Central memory CD4-positive, alpha-beta T cell (primary cell): ENCODE results near the gene SYT14.
"Not testable (repeated sequence)": the region's sequence is repeated elsewhere in the genome, so short reads cannot be mapped to it uniquely, and the experiment has no call there.

Experiments used
- DNase-seq: peaks from one replicate; pipeline ENCODE4 v3.0.0; 2022

SYT14 gene

DNA sequence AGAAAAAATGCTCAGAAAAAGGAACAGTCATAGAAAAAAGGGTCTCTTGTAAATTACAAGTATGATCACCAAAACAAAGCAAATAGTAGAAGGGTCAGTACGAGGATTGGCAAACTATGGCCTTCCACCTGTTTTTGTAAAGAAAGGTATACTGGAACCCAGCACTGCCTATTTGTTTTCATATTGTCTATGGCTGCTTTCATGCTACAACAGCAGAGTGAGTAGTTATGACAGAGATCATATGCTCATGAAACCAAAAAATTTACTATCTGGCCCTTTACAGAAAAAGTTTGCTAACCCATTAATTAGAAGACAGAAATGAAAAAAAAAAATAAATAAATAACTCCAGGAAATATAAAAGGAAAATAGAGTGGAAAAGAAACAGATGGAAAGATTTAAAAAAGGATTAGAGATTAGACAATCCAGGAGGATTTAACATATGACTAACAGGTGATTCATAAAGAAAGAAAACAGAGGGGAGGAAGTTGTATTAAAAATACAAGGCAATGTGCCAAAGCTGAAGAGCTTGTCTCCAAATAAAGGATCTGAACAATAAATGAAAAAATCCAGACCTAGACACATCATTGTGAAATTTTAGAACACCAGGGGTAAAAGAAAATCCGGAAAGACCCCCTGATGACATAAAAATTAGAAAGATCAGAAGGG lies 186.0 kb downstream of the SYT14 start:
- no peak for DNase-seq

DNA sequence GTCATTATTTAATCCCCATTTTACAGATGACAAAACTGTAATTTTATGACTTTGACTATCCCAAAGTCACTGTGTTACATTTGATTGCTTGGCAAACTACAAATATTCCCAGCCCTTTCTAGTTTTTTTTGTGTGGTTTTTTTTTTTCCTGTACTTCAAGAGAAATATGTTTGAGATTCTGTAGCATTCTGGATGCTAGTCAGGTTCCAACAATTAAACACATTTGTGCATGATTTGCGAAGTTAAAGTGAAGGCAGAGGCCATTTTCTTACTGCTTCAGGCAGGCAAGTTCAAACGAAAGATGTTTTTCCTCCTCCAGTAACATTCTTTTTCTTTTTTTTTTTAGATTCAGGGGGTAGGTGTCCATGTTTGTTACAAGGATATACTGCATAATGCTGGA lies 186.7 kb downstream of the SYT14 start:
- DNase-seq = no peak

DNA sequence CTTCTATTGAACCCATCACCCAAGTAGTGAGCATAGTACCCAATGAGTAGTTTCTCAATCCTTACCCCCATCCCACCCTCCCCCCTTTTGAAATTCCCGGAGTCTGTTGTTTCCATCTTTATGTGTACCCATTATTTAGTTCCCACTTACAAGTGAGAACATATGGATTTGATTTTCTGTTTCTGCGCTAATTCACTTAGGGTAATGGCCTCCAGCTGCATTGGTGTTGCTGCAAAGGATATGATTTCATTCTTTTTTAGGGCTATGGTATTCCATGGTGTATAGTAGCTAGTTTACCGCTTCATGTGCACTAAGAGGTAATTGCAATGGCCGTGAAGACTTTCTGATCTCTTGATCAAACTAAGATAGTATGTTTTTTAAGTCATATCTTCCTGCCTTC lies 187.1 kb downstream of the SYT14 start:
- no peak for DNase-seq

DNA sequence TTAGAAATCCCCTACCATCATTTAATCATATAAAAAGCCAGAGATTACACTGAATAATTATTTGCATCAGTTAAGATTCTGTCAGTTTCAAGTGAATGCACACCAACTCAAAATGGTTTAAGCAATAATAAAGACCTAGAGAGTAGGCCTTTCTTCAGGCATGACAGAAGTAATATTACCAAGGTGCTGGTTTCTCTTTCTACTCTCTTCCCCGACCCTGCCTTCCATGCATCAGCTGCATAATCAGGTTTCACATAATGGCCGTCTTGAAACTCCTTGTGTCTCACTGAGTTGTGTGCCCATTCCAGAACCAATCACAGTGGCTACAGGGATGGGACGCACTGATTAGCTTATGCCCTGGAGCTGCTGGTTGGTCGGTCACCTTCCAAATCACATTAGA lies 191.1 kb downstream of the SYT14 start:
- DNase-seq = no peak

GRCh38 chr1:210129759-210130158 lies 191.7 kb downstream of the SYT14 start:
- no peak for DNase-seq

DNA sequence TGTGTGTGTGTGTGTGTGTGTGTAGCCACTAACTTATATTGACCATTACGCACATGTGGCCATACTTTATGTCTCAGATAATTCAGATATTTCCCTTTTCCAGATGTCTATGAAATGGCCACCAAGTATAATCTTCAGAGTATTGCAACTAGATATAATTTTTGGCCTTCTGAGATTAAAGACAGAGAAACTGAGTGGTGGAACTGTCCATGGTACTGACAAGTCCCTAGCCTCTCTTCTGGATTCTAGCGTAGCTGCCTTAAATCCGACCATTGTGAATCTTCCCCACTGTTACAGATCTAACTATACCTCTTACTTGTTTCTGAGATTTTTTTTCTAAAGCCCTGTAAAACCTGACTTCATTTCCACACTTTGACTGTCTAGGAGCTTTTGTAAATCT lies 194.6 kb downstream of the SYT14 start:
- no peak for DNase-seq

GRCh38 chr1:210143465-210144062 lies 205.5 kb downstream of the SYT14 start:
- no peak for DNase-seq

GRCh38 chr1:210144736-210145135 lies 206.7 kb downstream of the SYT14 start:
- DNase-seq = no peak

DNA sequence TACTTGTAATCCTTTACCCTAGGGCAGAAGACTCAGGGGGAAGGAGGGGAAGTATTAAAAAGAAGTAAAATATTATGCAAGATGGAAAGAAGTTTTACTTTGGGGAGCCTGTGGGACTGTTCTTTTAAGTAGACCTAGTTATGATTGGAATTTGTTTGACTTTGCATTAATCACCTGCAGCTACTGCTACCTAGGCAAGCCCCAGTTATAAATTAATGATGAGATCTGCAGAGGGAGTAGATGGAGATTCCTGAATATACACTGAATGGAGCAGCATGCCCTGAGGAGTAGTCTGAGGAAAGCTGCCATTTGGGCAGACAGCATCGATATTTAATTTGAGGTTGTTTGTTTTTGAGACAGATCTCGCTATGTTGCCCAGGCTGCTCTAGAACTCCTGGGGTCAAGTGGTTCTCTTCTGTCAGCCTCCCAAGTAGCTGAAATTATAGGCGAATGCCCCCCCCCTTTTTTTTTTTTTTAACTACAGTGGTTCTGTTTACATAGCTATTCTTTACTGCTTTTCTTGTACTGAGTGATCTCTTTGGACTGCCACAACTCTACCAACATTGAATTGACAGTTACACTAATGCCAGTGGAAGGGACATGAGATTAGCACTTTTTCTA lies 213.1 kb downstream of the SYT14 start:
- DNase-seq = no peak

DNA sequence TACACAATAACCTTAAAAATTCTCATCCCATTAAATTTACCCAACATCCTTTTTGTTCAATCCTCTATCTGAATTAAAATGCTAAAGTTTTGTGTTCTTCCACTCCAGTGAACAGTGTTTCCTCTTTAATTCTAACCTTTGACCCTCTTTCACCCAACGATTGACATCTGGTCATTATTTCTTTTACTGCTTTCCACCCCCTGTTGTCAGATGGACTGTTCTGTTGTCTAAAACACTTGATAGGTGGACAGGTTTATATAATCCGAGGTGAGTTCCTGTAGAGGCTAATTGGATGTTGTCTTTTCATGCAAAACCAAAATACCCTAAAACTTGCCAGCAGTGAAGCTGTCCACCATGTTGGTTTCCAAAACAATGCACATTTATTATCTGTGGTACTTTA lies 221.2 kb downstream of the SYT14 start:
- DNase-seq = no peak

- no peak for DNase-seq
Observed at GRCh38 chr1:210170220-210170619, 232.2 kb downstream of the SYT14 start.

GRCh38 chr1:210174133-210174532 lies 236.1 kb downstream of the SYT14 start:
- DNase-seq = no peak

GRCh38 chr1:210185063-210185462 lies 247.0 kb downstream of the SYT14 start:
- no peak for DNase-seq

DNA sequence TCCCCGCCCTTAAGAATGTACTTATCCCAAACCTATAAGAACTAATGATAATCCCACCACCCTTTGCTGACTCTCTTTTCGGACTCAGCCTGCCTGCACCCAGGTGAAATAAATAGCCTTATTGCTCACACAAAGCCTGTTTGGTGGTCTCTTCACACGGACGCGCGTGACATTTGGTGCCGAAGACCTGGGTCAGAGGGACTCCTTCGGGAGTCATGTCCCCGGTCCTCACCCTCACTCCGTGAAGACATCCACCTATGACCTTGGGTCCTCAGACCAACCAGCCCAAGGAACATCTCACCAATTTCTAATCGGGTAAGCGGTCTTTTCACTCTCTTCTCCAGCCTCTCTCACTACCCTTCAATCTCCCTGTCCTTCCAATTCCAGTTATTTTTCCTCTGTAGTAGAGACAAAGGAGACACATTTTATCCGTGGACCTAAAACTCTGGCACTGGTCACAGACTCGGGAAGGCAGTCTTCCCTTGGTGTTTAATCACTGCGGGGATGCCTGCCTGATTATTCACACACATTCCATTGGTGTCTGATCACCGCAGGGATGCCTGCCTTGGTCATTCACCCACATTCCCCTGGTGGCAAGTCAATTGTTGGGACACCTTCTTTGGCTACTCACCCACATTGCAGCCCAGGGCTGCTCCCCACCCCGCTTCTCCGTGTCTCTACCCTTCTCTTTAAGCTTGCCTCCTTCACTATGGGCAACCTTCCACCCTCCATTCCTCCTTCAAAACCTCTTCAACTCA lies 250.0 kb downstream of the SYT14 start:
- not testable (repeated sequence) for DNase-seq

- DNase-seq = no peak
Observed at GRCh38 chr1:210189426-210189825, 251.4 kb downstream of the SYT14 start.

DNA sequence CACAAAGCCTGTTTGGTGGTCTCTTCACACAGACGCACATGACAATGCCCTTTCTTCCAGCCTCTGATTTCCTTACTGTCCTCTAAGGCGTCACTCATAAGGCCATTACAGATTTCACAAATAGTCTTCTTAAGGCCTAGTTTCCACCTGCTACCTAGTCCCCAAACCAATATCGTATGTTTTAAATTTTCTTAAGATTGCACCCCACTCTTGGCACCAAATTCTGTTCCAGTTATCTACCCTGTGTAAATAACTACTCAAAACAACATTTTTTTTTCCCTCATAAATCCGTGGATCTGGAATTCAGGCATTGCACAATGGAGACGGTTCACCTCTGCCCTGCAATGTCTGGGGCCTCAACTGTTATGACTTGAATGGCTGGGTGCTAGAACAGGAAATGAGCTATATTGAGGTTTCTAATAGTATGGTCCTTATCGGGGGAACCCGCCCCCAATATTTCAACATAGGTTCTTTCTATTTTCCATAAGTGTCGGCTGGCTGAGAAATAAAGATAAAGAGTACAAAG lies 257.7 kb downstream of the SYT14 start:
- no peak for DNase-seq

GRCh38 chr1:210196266-210196665 lies 258.2 kb downstream of the SYT14 start:
- not testable (repeated sequence) for DNase-seq

GRCh38 chr1:210198840-210199239 lies 260.8 kb downstream of the SYT14 start:
- DNase-seq = no peak

DNA sequence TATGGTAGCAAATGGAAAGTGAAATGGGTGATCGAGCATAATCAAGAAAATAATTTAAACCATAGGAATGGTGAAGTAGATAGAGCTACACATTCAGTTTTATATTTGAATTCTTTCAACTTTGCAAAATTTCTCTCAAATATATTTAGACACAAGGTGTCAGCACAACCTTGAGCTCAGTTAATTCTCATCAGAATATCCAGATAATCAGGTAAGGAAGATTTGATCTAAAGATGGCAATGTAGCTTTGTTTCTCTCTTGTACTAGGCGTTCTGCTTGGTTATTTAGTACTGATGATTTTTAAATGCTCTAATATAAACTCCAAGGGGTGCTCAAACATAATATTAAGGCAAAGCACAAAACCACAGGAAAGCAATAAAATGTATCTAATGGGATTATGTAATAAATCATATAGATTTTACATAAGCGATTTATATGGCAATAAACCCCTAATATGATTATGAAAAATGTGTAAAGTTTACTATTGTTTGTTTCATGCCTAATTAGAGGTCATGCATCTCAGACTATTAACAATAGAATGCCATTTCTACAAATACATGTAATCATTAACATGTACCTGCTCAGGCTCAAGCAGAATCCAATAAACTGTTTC lies 262.2 kb downstream of the SYT14 start:
- DNase-seq = no peak

GRCh38 chr1:210201681-210202080 lies 263.7 kb downstream of the SYT14 start:
- no peak for DNase-seq

GRCh38 chr1:210207597-210208450 lies 269.8 kb downstream of the SYT14 start:
- no peak for DNase-seq

GRCh38 chr1:210213335-210213734 lies 275.3 kb downstream of the SYT14 start:
- DNase-seq = no peak
